ENCODE measurements around the gene AADACL3.
"Not testable (repeated sequence)": the region's sequence is repeated elsewhere in the genome, so short reads cannot be mapped to it uniquely, and the experiment has no call there.

AADACL3 gene

GRCh38 chr1:12717301-12717838, 1.5 kb downstream of the AADACL3 start:
- no peak for DNase-seq

- no peak for DNase-seq
Measured at GRCh38 chr1:12722626-12723025, 6.7 kb downstream of the AADACL3 start.

GRCh38 chr1:12728391-12728790, 12.5 kb downstream of the AADACL3 start:
- no peak for DNase-seq

DNA sequence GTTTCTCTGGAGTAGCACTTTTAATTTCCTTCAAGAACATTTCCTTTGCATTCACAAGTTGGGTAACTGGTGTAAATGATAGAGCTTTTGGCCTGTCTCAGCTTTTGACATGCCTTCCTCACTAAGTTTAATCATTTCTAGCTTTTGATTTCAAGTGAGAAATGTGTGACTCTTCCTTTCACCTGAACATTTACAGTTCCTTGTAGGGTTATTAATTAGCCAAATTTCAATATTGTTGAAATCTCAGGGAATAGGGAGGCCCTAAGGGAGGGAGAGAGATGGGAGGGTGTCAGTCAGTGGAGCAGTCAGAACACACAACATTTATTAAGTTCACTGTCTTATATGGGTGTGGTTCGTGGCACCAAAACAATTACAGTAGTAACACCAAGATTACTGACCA, 14.2 kb downstream of the AADACL3 start:
- DNase-seq: no peak

GRCh38 chr1:12731084-12731483, 15.2 kb downstream of the AADACL3 start:
- DNase-seq: not testable (repeated sequence)

- no peak for DNase-seq
Measured at GRCh38 chr1:12734651-12735050, 18.7 kb downstream of the AADACL3 start.

- DNase-seq: no peak
Measured at GRCh38 chr1:12738934-12739333, 23.0 kb downstream of the AADACL3 start.

DNA sequence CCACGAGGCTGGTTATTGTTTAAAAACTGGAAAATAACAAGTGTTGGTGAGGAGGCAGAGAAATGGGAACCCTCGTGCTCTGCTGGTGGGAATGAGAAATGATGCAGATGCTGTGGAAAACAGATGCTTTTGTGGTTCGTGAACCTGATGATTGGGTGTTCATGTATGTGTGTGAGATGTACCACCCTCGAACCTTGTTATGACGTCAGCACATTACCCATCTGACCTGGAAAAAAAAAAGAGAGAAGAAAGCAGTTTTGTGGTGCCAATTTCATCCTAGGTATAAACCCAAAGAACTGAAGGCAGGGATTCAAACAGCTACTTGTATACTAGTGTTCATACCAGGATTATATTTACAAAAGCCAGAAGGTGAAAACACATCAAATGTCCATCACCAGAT, 23.7 kb downstream of the AADACL3 start:
- DNase-seq: no peak

- no peak for DNase-seq
Measured at GRCh38 chr1:12741946-12742345, 26.0 kb downstream of the AADACL3 start.

DNA sequence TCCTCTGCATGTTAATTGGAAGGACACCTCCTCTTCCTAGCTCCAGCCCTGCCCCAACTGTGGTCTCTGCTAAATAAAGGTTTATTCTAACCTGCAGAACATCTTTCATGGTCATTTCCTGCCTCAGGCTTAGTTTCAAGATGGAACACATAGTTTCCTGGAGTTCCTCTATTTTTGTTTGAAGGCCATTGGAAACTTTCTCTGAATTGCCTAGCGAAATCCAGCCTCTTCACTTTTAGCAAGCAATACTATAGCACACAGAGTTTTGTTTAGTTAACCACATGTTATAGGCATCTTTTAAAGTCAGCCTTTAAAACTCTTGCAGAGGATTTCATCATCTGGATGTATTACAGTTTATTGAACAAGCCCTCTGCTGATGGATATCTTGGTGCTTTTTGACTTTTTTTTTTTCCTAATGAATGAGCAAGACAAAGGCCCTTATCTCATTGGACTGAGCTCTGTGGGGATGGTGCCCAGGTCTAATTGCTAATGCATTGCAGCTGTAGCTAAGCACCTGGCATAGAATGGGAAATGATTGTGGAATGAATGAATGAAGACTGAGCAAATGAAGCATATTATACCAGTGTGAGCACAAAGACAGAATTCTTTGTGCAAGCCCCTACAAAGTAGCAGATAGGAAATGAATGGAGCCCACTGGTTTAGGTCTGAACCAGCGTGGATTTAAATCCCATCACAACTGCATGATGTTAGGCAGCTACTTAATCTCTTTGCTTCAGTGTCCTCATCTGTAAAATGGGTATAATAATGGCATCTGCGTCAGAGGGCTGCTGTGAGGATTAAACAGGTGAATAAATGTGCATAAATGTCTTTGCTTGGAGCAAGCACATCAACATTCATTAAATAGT, 29.4 kb downstream of the AADACL3 start:
- no peak for DNase-seq

DNA sequence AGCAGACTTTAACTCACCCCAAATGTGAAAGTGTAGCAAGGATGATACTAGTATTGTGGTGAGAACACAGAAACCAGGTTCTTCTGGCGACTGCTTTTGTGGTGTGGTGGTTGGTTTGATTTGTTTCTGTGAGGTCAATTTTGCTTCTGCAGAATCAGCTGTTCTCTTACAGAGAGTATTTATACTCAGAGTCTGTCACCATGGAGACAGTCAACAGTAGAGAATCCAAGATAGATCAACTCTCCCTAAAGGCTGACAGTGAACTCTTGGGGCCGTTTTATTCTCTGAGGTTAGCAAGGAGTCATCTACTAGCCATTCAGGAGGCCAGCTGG, 30.0 kb downstream of the AADACL3 start, which contains the start of gene CFAP107:
CFAP107 (plus strand) TSS at position 209 of the 332 bp plus-strand sequence. CDS start 231 bp downstream, outside the sequence.
- DNase-seq: no peak

DNA sequence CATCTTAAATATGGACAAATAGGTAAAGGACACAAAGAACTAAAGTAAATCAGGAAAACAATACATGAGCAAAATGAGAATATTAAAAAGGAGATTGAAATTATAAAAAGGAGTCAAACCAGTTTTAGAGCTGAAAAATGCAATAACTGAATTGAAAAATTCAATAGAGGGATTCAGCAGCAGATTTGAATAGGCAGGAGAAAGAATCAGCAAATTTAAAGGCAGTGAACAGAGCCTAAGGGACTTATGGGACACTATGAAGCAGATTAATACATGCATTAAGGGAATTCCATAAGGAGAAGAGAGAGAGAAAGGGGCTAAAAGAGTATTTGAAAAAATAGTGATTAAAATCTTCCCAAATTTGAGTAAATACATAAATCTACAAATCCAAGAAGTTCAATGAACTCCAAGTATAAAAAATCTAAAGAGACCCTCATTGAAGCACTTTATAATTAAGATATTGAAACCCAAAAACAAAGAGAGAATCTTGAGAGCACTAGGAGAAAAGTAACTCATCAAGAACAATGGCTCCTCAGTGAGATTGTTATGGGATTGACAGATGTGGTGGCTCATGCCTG, 33.0 kb downstream of the AADACL3 start:
- DNase-seq: no peak

- no peak for DNase-seq
Measured at GRCh38 chr1:12754738-12755137, 38.8 kb downstream of the AADACL3 start.

DNA sequence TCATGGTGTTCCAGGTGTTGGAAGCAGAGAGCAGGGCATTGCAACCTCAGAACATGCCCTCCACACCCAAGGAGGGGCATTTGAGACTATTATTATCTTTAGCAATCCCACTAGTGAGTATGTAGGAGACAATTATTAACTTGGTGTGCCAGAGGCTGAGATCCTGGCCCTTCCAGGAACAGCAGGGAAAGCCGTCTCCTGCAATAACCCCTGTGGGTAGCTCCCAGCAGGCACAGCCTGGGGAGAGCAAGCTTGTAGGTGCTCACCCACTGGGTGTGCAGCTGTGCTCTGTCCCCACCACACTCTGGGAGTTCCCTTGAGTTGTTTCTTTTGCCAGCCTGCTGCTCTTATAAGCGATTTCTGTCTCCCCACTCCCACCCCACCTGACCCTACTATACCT, 40.4 kb downstream of the AADACL3 start:
- DNase-seq: no peak

DNA sequence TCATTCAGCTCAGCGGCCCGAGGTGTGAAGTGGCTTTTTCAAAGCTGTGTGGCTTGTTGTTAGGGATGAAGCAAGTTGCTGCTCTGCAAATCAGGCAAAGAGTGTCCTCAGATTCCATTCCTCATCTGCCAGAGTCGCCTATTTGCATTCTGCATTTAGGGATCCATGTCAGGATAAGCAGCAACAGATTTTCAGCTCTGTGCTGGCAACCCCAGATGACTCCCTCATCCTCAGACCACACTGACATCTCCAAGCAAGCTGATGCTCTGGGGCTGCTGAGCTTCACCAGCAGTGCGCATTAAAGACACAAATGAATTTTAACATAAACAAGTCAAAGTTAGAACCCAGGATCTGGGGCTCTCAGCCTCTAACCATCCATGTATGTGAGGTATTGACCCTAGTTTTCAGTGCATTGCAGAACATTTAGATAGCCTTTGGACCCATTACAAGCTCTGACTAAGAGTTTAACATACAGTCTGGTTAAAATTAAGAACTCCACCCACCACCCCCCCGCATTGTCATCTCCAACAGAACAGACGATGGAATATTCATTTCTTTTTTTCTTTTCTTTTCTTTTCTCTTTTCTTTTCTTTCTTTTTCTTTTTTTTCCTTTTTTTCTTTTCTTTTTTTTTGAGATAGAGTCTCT, 41.0 kb downstream of the AADACL3 start:
- no peak for DNase-seq

GRCh38 chr1:12757836-12758235, 41.9 kb downstream of the AADACL3 start:
- no peak for DNase-seq

DNA sequence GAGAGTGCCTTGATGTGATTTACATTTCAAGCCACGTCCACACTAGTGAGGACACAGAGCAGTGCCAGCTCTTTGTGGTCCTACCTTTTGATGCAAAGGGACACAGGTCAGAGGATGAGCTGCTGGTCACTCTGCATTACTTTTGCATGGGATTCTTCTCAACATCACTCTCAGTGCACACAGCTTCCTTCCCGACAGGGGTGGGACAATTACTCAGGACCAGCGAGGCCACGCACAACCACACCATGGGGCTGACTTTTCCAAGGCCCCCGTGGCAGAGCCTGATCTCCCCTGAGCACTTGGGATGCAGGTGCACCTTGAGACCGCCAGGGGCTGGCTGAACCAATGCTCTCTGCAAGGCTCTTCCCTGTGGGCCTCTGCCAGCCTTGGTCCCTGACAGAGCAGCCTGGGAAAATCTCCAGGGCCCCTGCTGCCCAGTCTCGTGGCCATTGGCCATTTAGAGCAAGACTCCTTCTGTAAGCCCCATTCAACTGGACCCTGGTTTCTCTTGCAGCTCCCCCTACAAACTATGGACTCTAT, 44.4 kb downstream of the AADACL3 start:
- DNase-seq: no peak

GRCh38 chr1:12761781-12762180, 45.9 kb downstream of the AADACL3 start:
- DNase-seq: no peak

DNA sequence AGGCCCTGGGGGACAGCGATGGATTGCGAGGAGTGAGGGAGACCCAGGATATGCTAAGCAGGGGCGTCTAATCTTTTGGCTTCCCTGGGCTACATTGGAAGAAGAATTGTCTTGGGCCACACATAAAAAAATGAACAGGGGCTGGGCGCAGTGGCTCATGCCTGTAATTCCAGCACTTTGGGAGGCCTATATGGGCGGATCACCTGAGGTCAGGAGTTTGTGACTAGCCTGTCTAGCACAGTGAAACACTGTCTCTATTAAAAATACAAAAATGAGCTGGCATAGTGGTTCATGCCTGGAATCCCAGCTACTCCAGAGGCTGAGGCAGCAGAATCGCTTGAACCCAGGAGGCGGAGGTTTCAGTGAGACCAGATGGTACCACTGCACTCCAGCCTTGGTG, 46.9 kb downstream of the AADACL3 start:
- DNase-seq: no peak

DNA sequence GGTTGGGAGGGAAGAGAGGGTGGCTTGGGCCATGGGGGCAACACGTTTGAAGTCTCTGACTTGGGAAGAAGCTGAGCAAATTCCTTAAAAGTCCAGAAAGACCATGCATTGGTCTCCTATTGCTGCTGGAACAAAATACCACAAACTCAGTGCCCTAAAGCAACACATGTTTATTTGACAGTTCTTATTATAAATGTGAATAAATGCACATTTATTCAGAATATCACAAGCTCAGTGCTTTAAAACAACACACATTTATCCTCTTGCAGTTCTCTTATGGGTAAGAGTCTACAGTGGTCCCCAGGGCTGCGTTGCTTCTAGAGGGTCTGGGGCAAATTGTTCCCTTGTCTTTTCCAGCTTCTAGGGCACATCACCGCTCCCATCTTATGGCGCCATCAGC, 47.6 kb downstream of the AADACL3 start:
- DNase-seq: no peak

DNA sequence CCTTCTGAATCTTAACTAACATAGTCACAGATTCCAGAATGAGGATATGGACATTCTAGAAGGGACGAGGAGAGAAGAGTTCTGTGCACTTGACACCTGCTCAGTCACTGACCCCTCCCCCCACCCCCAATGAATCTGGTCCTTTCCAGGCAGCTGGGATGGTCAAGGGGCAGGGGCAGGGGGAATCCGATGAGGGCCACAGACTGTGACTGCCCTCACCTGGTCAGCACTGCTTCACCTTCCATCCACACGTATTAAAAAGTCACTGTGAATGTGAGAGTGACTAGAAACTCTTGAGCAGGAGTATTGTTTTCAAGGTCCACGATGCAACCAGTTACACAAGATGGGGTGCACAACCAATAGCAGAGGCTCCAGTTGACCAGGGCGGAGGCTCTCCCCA, 48.1 kb downstream of the AADACL3 start:
- no peak for DNase-seq

DNA sequence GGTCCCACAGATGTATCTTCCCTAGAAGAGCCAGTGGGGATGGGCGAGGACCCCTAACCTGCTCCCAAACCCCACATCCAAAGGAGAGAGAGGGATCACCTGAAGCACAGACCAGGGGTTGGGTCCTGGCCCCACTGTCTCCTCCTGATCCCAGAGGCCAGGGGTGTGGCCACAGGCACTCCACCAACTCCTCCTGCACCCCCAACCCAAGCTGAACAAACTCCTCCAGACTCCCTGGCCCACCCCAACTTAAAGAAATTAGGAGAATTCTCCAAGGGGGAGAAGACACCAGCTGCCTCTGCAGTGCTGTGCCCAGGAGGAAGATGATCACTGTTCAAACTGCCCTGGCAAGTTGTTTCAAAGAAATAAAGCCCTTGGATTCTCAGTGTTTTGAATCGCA, 53.1 kb downstream of the AADACL3 start:
- DNase-seq: no peak

GRCh38 chr1:12769976-12770505, 54.1 kb downstream of the AADACL3 start:
- DNase-seq: no peak

All from NCI-H1048 (cell line).